Measurements from ENCODE around the gene RIPPLY3. TPM values are rescaled to one million over a fixed set of nuclear protein-coding genes. Genes with fewer than 3 reads are reported as not detected.

The RIPPLY3 gene
- total and polyA plus RNA-seq, 2 of the 13 experiments (the other 11 are each of a cell fraction or from before 2014, with no cell fraction given), result 0.09 to 2.9 TPM

DNA sequence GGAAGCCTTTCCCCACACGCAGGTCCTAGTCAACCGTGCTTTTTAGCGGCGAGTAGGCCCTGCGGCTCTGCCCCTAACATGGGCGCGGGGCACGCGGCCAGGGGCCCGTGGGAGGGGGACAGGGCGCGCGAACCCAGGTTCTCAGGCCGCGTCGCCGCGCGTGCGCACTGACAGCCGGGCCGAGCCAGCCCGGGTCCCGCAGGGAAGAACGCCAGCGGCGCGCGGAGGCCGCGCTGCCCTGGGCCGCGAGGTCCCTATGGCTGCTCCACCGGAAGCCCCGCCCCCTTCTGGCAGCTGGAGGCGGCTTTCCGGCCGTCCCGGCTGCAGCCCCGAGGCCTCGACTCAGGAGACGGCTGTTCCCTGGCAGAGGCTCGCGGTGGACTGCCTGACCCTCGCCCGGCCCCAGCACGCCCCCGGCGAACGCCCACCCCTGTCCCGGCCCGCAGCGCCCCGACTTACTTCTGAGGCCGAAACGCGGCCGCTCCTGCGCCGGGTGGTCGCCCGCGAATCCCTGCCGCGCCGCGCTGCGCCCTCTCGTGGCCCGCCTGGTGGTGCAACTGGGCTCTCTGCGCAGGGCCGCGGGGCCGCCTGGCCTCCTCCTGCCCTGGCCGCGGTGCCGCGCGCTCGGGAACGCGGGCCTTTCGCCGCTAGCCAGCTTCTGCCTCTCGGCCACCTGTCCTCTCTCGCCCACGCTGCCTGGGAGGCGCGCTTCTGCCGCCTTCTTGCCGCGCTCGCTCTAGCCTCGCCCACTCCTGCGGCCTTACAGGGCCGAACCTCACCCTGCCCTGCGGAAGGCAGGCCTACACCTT, 16.6 kb upstream of the RIPPLY3 start (continued):
- TF ChIP-seq, protein P1, sequence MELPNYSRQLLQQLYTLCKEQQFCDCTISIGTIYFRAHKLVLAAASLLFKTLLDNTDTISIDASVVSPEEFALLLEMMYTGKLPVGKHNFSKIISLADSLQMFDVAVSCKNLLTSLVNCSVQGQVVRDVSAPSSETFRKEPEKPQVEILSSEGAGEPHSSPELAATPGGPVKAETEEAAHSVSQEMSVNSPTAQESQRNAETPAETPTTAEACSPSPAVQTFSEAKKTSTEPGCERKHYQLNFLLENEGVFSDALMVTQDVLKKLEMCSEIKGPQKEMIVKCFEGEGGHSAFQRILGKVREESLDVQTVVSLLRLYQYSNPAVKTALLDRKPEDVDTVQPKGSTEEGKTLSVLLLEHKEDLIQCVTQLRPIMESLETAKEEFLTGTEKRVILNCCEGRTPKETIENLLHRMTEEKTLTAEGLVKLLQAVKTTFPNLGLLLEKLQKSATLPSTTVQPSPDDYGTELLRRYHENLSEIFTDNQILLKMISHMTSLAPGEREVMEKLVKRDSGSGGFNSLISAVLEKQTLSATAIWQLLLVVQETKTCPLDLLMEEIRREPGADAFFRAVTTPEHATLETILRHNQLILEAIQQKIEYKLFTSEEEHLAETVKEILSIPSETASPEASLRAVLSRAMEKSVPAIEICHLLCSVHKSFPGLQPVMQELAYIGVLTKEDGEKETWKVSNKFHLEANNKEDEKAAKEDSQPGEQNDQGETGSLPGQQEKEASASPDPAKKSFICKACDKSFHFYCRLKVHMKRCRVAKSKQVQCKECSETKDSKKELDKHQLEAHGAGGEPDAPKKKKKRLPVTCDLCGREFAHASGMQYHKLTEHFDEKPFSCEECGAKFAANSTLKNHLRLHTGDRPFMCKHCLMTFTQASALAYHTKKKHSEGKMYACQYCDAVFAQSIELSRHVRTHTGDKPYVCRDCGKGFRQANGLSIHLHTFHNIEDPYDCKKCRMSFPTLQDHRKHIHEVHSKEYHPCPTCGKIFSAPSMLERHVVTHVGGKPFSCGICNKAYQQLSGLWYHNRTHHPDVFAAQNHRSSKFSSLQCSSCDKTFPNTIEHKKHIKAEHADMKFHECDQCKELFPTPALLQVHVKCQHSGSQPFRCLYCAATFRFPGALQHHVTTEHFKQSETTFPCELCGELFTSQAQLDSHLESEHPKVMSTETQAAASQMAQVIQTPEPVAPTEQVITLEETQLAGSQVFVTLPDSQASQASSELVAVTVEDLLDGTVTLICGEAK (IDR thresholded peaks at IDR 0.05), result no peak
- TF ChIP-seq, protein P1 (CRISPR knock-in tag; IDR thresholded peaks at IDR 0.05), result peak; percentile 32; the same call in 1 of the 2 replicates
- TF ChIP-seq, protein P2, sequence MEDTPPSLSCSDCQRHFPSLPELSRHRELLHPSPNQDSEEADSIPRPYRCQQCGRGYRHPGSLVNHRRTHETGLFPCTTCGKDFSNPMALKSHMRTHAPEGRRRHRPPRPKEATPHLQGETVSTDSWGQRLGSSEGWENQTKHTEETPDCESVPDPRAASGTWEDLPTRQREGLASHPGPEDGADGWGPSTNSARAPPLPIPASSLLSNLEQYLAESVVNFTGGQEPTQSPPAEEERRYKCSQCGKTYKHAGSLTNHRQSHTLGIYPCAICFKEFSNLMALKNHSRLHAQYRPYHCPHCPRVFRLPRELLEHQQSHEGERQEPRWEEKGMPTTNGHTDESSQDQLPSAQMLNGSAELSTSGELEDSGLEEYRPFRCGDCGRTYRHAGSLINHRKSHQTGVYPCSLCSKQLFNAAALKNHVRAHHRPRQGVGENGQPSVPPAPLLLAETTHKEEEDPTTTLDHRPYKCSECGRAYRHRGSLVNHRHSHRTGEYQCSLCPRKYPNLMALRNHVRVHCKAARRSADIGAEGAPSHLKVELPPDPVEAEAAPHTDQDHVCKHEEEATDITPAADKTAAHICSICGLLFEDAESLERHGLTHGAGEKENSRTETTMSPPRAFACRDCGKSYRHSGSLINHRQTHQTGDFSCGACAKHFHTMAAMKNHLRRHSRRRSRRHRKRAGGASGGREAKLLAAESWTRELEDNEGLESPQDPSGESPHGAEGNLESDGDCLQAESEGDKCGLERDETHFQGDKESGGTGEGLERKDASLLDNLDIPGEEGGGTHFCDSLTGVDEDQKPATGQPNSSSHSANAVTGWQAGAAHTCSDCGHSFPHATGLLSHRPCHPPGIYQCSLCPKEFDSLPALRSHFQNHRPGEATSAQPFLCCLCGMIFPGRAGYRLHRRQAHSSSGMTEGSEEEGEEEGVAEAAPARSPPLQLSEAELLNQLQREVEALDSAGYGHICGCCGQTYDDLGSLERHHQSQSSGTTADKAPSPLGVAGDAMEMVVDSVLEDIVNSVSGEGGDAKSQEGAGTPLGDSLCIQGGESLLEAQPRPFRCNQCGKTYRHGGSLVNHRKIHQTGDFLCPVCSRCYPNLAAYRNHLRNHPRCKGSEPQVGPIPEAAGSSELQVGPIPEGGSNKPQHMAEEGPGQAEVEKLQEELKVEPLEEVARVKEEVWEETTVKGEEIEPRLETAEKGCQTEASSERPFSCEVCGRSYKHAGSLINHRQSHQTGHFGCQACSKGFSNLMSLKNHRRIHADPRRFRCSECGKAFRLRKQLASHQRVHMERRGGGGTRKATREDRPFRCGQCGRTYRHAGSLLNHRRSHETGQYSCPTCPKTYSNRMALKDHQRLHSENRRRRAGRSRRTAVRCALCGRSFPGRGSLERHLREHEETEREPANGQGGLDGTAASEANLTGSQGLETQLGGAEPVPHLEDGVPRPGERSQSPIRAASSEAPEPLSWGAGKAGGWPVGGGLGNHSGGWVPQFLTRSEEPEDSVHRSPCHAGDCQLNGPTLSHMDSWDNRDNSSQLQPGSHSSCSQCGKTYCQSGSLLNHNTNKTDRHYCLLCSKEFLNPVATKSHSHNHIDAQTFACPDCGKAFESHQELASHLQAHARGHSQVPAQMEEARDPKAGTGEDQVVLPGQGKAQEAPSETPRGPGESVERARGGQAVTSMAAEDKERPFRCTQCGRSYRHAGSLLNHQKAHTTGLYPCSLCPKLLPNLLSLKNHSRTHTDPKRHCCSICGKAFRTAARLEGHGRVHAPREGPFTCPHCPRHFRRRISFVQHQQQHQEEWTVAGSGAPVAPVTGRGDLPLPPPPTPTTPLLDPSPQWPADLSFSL (CRISPR knock-in tag; IDR thresholded peaks at IDR 0.05), result no peak; the same call in 1 of the 2 replicates
- TF ChIP-seq SRF (IDR thresholded peaks at IDR 0.05; ENCODE audit: low read depth, low read length), result no peak
- no peak for TF ChIP-seq TCF7 (IDR thresholded peaks at IDR 0.05; ENCODE audit: low read depth)
- peak; percentile 51; the same call in 1 of the 2 replicates for TF ChIP-seq ZMYM2 (CRISPR knock-in tag; IDR thresholded peaks at IDR 0.05)
- no peak for TF ChIP-seq KDM5A (IDR thresholded peaks at IDR 0.05; ENCODE audit: borderline replicate concordance, low read length)
- peak; percentile 77; the same call in 1 of the 2 replicates for TF ChIP-seq ZNF256 (CRISPR knock-in tag; conservative IDR thresholded peaks at IDR 0.05)
- peak; percentile 51; the same call in 1 of the 3 replicates for TF ChIP-seq MXI1 (IDR thresholded peaks at IDR 0.05; ENCODE audit: borderline replicate concordance, low read depth, low read length)
- peak; percentile 73 for TF ChIP-seq AGO2 (optimal IDR thresholded peaks at IDR 0.05; ENCODE audit: low read depth, low read length)
- TF ChIP-seq, protein P3, sequence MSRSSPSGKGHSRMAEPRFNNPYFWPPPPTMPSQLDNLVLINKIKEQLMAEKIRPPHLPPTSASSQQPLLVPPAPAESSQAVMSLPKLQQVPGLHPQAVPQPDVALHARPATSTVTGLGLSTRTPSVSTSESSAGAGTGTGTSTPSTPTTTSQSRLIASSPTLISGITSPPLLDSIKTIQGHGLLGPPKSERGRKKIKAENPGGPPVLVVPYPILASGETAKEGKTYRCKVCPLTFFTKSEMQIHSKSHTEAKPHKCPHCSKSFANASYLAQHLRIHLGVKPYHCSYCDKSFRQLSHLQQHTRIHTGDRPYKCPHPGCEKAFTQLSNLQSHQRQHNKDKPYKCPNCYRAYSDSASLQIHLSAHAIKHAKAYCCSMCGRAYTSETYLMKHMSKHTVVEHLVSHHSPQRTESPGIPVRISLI (CRISPR knock-in tag; IDR thresholded peaks at IDR 0.05; ENCODE audit: borderline replicate concordance), result peak; percentile 20; the same call in 1 of the 2 replicates
- no peak for TF ChIP-seq SRSF1 (optimal IDR thresholded peaks at IDR 0.05; ENCODE audit: low read depth, low read length)

Measured in HepG2 (cell line).